Measurements from ENCODE around the gene HIVEP1.

- TF ChIP-seq, protein P1, sequence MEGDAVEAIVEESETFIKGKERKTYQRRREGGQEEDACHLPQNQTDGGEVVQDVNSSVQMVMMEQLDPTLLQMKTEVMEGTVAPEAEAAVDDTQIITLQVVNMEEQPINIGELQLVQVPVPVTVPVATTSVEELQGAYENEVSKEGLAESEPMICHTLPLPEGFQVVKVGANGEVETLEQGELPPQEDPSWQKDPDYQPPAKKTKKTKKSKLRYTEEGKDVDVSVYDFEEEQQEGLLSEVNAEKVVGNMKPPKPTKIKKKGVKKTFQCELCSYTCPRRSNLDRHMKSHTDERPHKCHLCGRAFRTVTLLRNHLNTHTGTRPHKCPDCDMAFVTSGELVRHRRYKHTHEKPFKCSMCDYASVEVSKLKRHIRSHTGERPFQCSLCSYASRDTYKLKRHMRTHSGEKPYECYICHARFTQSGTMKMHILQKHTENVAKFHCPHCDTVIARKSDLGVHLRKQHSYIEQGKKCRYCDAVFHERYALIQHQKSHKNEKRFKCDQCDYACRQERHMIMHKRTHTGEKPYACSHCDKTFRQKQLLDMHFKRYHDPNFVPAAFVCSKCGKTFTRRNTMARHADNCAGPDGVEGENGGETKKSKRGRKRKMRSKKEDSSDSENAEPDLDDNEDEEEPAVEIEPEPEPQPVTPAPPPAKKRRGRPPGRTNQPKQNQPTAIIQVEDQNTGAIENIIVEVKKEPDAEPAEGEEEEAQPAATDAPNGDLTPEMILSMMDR (IDR thresholded peaks at IDR 0.05), result no peak
- TF ChIP-seq POLR2A (IDR thresholded peaks at IDR 0.05), result no peak
Measured at GRCh38 chr6:12119085-12119588, 107.0 kb downstream of the HIVEP1 start.

Data from testis (tissue), 2 donors.